Measurements from ENCODE around the gene SOX4. TPM values are rescaled to one million over a fixed set of nuclear protein-coding genes. Genes with fewer than 3 reads are reported as not detected.

The SOX4 gene
- total and polyA plus RNA-seq, 2 experiments from 2014 or later, result 164 to 235 TPM

- Mint-ChIP-seq H3K4me1 (peaks cover 25% of the 10 kb centered on the region), H3K4me3 (no peak overlapping the region), H3K27ac (no peak overlapping the region), H3K9me3 (peaks cover 7% of the 10 kb centered on the region; the same call in 2 of the 3 replicates), H3K27me3 (ENCODE audit: insufficient read depth, low read depth, poor library complexity) (peaks cover 7% of the 10 kb centered on the region), H3K36me3 (ENCODE audit: low read depth) (peaks cover 9% of the 10 kb centered on the region; the same call in 2 of the 3 replicates)
- Histone ChIP-seq H3K36me3 (ENCODE audit: insufficient read depth) (no peaks in the 10 kb centered on the region), H3K4me3 (no peak overlapping the region), H3K27ac (ENCODE audit: low read depth) (no peak overlapping the region), H3K27me3 (ENCODE audit: insufficient read depth) (no peaks in the 10 kb centered on the region), H3K4me1 (ENCODE audit: insufficient read depth) (peaks cover 18% of the 10 kb centered on the region), H4K20me1 (replicated peaks; ENCODE audit: insufficient read depth) (no peaks in the 10 kb centered on the region), H3K9me2 (ENCODE audit: insufficient read depth) (no peaks in the 10 kb centered on the region), H3K79me2 (replicated peaks; ENCODE audit: insufficient read depth) (no peaks in the 10 kb centered on the region), H3K4me2 (no peak overlapping the region), H3F3A (replicated peaks; ENCODE audit: low read depth) (no peaks in the 10 kb centered on the region), H2AFZ (no peak overlapping the region)
- ATAC-seq, result no peak
- no peak for DNase-seq (ENCODE audit: low spot score)
- TF ChIP-seq, protein P1, sequence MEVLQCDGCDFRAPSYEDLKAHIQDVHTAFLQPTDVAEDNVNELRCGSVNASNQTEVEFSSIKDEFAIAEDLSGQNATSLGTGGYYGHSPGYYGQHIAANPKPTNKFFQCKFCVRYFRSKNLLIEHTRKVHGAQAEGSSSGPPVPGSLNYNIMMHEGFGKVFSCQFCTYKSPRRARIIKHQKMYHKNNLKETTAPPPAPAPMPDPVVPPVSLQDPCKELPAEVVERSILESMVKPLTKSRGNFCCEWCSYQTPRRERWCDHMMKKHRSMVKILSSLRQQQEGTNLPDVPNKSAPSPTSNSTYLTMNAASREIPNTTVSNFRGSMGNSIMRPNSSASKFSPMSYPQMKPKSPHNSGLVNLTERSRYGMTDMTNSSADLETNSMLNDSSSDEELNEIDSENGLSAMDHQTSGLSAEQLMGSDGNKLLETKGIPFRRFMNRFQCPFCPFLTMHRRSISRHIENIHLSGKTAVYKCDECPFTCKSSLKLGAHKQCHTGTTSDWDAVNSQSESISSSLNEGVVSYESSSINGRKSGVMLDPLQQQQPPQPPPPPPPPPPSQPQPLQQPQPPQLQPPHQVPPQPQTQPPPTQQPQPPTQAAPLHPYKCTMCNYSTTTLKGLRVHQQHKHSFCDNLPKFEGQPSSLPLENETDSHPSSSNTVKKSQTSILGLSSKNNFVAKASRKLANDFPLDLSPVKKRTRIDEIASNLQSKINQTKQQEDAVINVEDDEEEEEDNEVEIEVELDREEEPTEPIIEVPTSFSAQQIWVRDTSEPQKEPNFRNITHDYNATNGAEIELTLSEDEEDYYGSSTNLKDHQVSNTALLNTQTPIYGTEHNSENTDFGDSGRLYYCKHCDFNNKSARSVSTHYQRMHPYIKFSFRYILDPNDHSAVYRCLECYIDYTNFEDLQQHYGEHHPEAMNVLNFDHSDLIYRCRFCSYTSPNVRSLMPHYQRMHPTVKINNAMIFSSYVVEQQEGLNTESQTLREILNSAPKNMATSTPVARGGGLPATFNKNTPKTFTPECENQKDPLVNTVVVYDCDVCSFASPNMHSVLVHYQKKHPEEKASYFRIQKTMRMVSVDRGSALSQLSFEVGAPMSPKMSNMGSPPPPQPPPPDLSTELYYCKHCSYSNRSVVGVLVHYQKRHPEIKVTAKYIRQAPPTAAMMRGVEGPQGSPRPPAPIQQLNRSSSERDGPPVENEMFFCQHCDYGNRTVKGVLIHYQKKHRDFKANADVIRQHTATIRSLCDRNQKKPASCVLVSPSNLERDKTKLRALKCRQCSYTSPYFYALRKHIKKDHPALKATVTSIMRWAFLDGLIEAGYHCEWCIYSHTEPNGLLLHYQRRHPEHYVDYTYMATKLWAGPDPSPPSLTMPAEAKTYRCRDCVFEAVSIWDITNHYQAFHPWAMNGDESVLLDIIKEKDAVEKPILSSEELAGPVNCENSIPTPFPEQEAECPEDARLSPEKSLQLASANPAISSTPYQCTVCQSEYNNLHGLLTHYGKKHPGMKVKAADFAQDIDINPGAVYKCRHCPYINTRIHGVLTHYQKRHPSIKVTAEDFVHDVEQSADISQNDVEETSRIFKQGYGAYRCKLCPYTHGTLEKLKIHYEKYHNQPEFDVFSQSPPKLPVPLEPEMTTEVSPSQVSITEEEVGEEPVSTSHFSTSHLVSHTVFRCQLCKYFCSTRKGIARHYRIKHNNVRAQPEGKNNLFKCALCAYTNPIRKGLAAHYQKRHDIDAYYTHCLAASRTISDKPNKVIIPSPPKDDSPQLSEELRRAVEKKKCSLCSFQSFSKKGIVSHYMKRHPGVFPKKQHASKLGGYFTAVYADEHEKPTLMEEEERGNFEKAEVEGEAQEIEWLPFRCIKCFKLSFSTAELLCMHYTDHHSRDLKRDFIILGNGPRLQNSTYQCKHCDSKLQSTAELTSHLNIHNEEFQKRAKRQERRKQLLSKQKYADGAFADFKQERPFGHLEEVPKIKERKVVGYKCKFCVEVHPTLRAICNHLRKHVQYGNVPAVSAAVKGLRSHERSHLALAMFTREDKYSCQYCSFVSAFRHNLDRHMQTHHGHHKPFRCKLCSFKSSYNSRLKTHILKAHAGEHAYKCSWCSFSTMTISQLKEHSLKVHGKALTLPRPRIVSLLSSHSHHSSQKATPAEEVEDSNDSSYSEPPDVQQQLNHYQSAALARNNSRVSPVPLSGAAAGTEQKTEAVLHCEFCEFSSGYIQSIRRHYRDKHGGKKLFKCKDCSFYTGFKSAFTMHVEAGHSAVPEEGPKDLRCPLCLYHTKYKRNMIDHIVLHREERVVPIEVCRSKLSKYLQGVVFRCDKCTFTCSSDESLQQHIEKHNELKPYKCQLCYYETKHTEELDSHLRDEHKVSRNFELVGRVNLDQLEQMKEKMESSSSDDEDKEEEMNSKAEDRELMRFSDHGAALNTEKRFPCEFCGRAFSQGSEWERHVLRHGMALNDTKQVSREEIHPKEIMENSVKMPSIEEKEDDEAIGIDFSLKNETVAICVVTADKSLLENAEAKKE (CRISPR knock-in tag; IDR thresholded peaks at IDR 0.05), result no peak
- TF ChIP-seq EZH2 (IDR thresholded peaks at IDR 0.05; ENCODE audit: low read depth, unreplicated experiment) (no peak), EZH2phosphoT487 (IDR thresholded peaks at IDR 0.05; ENCODE audit: unreplicated experiment) (no peak), ZNF331 (CRISPR knock-in tag; IDR thresholded peaks at IDR 0.05; ENCODE audit: low read depth) (no peak)
These were observed 20.7 kb downstream of the SOX4 start for GRCh38 chr6:21614226-21614625.

GRCh38 chr6:21615504-21615903 lies 22.0 kb downstream of the SOX4 start:
- Histone ChIP-seq H3K27ac (ENCODE audit: low read depth) (no peak overlapping the region), H3K4me1 (ENCODE audit: insufficient read depth) (peaks cover 18% of the 10 kb centered on the region), H2AFZ (peak overlapping the region; percentile 82), H3K4me2 (no peak overlapping the region), H3K36me3 (ENCODE audit: insufficient read depth) (no peaks in the 10 kb centered on the region), H3F3A (replicated peaks; ENCODE audit: low read depth) (no peaks in the 10 kb centered on the region), H3K27me3 (ENCODE audit: insufficient read depth) (no peaks in the 10 kb centered on the region), H3K9me2 (ENCODE audit: insufficient read depth) (no peaks in the 10 kb centered on the region), H3K4me3 (no peak overlapping the region), H3K79me2 (replicated peaks; ENCODE audit: insufficient read depth) (no peaks in the 10 kb centered on the region), H4K20me1 (replicated peaks; ENCODE audit: insufficient read depth) (no peaks in the 10 kb centered on the region)
- Mint-ChIP-seq H3K4me3 (no peak overlapping the region), H3K4me1 (peaks cover 25% of the 10 kb centered on the region), H3K9me3 (0 out of 3 replicates have a peak, but pooled peaks cover 1% of the 10 kb centered on the region), H3K27ac (no peak overlapping the region; the same call in 1 of the 2 replicates), H3K36me3 (ENCODE audit: low read depth) (0 out of 3 replicates have a peak, but pooled peaks cover 2% of the 10 kb centered on the region), H3K27me3 (ENCODE audit: insufficient read depth, low read depth, poor library complexity) (peaks cover 7% of the 10 kb centered on the region)
- DNase-seq (ENCODE audit: low spot score) (no peak), ATAC-seq (no peak)
- TF ChIP-seq ZNF331 (CRISPR knock-in tag; IDR thresholded peaks at IDR 0.05; ENCODE audit: low read depth), result no peak
- TF ChIP-seq, protein P1 (CRISPR knock-in tag; IDR thresholded peaks at IDR 0.05), result no peak

All from GM23338 (cell line).